GM12875 (cell line): ENCODE measurements around the gene PAXX.

Experiments used
- H3K4me3 ChIP-seq: one replicate; pipeline ENCODE4 v1.5.1; 2011; ENCODE audit warnings: low read depth, low read length, control low read depth
- TF ChIP-seq, protein P1 (sequence below): IDR thresholded peaks from 2 replicates; pipeline ENCODE4 v1.5.1; 2011; ENCODE audit warnings: low read depth, mild to moderate bottlenecking, control low read depth, inconsistent platforms, low read length, moderate library complexity, borderline replicate concordance; ENCODE audit not compliant: insufficient read depth

PAXX gene

DNA sequence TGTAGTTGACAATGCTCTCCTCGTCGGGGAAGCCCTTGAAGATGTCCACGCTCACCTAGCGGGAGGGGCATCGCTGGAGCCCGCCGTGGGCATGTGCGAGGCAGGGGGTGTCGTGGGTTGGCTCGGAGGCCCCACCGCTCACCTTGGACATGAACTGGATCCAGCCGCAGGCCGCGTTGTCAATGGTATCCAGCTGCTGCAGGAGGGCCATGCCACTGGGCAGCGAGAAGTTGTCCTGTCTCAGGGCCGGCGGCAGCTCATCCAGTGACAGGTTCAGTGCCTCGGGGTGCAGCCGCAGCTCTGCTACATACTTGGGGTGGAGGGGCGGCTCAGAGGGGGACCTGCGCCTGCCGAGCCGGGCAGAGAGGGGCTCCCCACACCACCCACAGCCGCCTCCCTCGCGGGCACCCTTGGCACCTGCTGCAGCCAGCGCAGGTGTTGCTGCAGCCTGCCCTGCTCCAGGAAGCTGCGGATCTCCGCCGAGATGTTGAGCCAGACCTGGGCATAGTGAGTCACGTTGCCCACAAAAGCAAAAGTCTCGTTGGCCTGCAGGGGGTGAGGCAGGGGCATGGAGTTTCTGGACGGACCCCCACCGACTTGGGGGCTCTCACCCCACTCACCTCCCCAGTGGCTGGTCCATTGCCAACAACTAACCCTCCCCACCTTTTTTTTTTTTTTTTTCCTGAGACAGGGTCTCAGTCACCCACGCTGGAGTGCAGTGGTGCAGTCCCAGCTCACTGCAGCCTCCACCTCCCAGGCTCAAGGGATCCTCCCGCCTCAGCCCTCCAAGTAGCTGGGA is 26.7 kb downstream of the PAXX start:
- TF ChIP-seq, protein P1, sequence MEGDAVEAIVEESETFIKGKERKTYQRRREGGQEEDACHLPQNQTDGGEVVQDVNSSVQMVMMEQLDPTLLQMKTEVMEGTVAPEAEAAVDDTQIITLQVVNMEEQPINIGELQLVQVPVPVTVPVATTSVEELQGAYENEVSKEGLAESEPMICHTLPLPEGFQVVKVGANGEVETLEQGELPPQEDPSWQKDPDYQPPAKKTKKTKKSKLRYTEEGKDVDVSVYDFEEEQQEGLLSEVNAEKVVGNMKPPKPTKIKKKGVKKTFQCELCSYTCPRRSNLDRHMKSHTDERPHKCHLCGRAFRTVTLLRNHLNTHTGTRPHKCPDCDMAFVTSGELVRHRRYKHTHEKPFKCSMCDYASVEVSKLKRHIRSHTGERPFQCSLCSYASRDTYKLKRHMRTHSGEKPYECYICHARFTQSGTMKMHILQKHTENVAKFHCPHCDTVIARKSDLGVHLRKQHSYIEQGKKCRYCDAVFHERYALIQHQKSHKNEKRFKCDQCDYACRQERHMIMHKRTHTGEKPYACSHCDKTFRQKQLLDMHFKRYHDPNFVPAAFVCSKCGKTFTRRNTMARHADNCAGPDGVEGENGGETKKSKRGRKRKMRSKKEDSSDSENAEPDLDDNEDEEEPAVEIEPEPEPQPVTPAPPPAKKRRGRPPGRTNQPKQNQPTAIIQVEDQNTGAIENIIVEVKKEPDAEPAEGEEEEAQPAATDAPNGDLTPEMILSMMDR: no peak
- H3K4me3 ChIP-seq: no peak overlapping the region

DNA sequence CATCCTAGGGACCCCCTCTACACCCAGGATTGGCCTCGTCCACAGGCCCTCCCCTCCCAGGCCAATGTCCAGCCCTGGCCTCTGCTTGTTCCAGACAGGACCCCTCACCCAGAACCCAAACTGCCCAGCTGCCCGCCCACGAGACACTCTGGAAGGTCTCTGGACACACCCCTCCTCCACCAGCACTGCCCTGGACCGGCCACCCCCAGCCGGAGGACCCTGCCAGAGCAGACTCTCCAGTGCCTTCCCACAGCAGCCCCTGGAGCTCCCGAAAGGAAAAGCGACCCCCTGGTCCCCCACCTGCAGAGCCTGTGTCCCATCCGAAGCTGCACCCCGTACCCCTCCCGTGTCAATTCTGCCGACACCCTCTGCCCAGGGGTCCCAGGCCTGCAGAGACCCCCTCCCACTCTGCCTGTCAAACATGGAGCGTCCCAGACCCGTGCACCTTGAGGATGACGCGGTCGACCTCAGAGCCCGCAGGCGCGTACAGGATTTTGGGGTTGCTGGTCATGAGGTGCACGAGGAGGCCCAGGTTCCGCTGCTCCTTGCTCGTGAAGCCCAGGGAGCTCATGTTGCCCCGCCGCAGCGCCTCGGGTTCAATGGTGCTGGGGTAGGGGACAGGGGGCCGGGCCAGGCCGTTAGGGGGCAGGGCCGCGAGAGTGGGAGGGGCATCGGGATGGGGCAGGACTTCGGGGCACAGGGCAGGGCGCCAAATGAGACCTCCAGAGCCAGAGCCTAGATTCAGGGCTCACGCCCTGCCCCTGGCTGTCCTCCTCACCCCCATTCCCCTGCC is 27.9 kb downstream of the PAXX start:
- no peak overlapping the region for H3K4me3 ChIP-seq

DNA sequence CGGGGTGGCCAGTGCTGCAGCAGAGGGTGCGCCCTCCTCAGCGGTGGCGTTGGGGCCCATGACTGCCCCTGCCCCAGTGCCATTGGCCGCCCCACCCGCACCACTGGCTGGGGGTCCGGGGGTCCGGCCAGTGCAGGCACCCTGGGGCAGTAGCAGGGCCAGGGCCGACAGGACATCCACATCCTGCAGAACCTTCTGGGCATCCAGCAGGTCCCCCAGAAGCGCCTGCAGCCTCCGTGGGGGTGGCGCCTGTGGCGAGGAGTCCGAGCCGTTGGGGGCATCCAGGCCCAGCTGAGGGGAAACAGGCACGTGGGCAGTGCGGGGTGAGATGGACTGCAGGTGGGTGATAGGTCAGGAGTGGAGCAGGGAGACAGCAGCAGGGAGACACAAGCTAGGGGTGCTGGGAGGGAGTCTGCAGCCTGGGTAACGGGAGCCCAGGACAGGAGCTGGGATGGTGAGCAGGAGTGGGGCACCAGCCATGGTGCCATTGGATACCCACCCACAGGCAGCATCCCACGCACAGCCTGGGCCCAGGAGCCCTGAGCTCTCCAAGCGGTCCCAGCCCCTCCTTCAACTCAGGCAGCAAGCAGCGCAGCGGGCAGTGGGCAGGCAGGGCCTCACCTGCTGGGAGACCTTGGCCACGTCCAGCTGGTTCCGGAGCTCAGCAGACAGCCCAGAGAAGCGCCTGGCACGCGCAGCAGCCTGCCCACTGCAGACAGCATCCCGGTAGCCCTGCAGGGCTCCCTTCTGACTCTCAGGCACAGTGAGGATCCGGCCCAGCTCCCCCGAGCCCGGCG is 28.7 kb downstream of the PAXX start:
- no peak overlapping the region for H3K4me3 ChIP-seq
- TF ChIP-seq, protein P1: no peak

More for the DNA sequence above, 27.9 kb downstream of the PAXX start:
- TF ChIP-seq, protein P1: no peak

DNA sequence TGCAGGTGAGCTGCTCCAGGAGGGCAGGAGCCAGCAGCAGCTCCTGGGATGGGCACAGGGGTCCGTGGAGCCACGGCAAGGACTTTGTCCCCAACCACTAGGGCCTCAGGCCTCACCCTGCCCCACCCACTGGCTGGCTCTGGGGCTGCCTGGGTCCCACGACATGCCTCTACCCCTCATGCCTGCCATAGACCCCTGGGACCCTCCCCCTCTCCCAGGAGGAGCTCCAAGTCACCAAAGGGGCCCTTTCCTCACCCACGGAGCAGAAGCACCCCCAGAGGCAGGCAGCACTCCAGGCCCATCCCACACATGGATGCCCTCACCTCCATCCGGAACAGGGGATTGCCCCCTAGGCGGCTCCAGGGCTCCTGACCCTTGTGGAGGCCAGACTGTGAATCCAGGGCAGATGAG is 29.4 kb downstream of the PAXX start:
- TF ChIP-seq, protein P1: no peak
- H3K4me3 ChIP-seq: no peak overlapping the region

DNA sequence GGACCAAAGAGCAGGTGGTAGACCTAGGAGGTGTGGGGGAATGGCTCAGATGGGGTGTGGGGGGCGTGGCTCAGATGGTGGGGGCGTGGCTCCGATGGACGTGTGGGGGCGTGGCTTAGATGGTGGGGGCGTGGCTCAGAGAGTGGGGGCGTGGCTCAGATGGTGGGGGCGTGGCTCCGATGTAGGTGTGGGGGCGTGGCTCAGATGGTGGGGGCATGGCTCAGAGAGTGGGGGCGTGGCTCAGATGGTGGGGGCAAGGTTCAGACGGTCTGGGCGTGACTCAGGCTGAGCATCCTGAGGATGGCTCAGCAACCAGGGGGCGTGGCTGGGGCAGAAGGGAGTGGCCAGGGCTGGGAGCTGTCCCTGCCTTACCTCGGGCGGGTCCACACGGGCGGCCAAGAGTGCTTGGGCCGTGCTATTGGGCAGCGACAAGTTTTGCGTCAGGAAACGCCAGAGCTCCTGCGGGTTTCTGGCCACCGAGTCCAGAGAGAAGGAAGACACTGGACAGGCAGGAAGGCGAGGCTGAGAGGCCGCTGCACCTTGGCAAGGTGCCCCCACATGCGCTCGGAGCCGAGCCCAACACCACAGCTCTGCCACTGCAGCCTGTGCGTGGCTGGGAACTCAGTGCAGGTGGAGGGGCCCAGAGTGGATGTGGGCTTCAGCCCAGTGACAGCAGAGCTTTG is 29.9 kb downstream of the PAXX start:
- H3K4me3 ChIP-seq: no peak overlapping the region
- TF ChIP-seq, protein P1: no peak

DNA sequence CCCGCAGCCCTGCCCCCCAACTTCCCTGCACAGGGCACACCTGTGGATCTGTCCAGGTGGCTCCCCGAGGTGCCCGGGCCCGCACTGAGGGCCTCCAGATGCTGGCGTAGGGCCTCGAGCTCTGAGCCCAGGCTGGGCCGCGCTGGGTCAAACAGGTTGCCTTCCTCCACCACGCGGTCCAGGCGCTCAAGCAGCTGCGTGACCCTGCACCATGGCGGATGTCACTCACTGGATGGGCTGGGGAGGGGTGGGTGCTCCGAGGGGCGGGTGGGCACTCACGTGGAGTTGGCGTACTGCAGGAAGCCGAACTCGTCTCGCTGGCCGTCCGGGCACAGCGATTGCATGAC is 30.4 kb downstream of the PAXX start:
- TF ChIP-seq, protein P1: no peak
- no peak overlapping the region for H3K4me3 ChIP-seq
